Measurements from ENCODE around the gene TST. TPM values are rescaled to one million over a fixed set of nuclear protein-coding genes. Genes with fewer than 3 reads are reported as not detected.

The TST gene
- total and polyA plus RNA-seq, 2 experiments from 2014 or later = 17.2 to 44.5 TPM

DNA sequence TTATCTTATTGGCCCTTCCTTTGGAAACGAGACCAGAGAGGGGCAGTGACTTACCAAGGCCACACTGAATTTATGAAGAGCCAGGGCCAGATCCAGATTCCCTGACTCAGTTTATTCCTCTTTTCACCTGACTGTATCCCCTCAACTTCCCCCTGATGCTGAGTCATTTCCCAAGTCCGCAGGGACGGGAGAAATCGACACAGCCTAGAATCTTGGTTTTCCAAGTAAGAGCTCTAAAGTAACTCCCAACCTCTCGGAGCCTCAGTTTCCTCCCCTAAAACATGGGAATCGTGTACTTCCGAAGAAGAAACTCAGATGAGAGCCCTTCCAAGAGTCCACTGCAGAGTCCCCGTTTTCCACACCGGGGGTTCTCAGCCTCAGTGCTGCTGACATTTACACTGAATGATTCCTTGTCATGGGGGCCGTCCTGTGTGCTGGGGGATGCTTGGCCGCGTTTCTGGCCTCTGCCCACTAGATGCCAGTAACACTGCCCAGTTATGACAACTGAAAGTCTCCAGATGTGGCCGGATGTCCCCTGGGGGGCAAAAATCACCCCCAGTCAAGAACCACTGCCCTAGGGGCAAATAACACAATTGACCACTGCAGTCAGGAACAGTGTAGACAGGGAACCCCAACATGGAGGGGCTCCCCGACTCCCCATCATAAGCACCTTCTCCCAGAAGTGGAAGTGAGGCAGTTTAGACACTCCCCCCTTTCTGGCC lies 11.5 kb upstream of the TST start:
- Histone ChIP-seq H3K36me3 (ENCODE audit: low read depth) (no peaks in the 10 kb centered on the region), H3F3A (ENCODE audit: insufficient read depth) (no peaks in the 10 kb centered on the region), H3K4me3 (no peak overlapping the region), H3K4me2 (ENCODE audit: unreplicated experiment) (no peak overlapping the region), H2AFZ (no peak overlapping the region), H3K9ac (no peak overlapping the region), H3K79me2 (ENCODE audit: insufficient read depth) (no peaks in the 10 kb centered on the region), H4K20me1 (ENCODE audit: insufficient read depth) (no peaks in the 10 kb centered on the region), H3K27ac (no peak overlapping the region), H3K9me3 (ENCODE audit: low read depth) (no peaks in the 10 kb centered on the region), H3K4me1 (ENCODE audit: insufficient read depth) (no peaks in the 10 kb centered on the region), H3K9me2 (ENCODE audit: insufficient read depth) (no peaks in the 10 kb centered on the region), H3K27me3 (replicated peaks; ENCODE audit: insufficient read depth) (no peaks in the 10 kb centered on the region)
- in situ Hi-C loops (cut with MboI) = no loop called here
- no peak for DNase-seq
- TF ChIP-seq EZH2phosphoT487 (IDR thresholded peaks at IDR 0.05; ENCODE audit: insufficient read depth, low read depth) (no peak), EZH2 (IDR thresholded peaks at IDR 0.05; ENCODE audit: insufficient read depth, poor library complexity, severe bottlenecking) (no peak)
- WGBS, 2 experiments (ENCODE audit: low coverage in 1 of 2, low lambda C conversion rate in 2 of 2, missing lambda C conversion rate in 2 of 2) = 84 to 89% methylated on average over 14 of the region's 14 CpGs

GRCh38 chr22:37028692-37029674 lies 9.7 kb upstream of the TST start:
- H3K27me3 ChIP-seq (replicated peaks; ENCODE audit: insufficient read depth) = no peaks in the 10 kb centered on the region
- no peak overlapping the region for H2AFZ ChIP-seq
- H3K9me3 ChIP-seq (ENCODE audit: low read depth) = no peaks in the 10 kb centered on the region
- no peak overlapping the region for H3K27ac ChIP-seq
- no peak overlapping the region for H3K9ac ChIP-seq
- in situ Hi-C loops (cut with MboI) = no loop called here
- 97 to 98% methylated on average over 20 to 22 of the region's 22 CpGs for WGBS, 2 experiments (ENCODE audit: low coverage in 1 of 2, low lambda C conversion rate in 2 of 2, missing lambda C conversion rate in 2 of 2)
- H3K4me3 ChIP-seq = no peak overlapping the region
- no peaks in the 10 kb centered on the region for H3K4me1 ChIP-seq (ENCODE audit: insufficient read depth)
- H3K9me2 ChIP-seq (ENCODE audit: insufficient read depth) = no peaks in the 10 kb centered on the region
- H3F3A ChIP-seq (ENCODE audit: insufficient read depth) = no peaks in the 10 kb centered on the region
- H3K79me2 ChIP-seq (ENCODE audit: insufficient read depth) = no peaks in the 10 kb centered on the region
- no peaks in the 10 kb centered on the region for H4K20me1 ChIP-seq (ENCODE audit: insufficient read depth)
- H3K36me3 ChIP-seq (ENCODE audit: low read depth) = no peaks in the 10 kb centered on the region; the same call in 1 of the 2 replicates
- H3K4me2 ChIP-seq (ENCODE audit: unreplicated experiment) = no peak overlapping the region
- TF ChIP-seq EZH2phosphoT487 (IDR thresholded peaks at IDR 0.05; ENCODE audit: insufficient read depth, low read depth) = no peak
- TF ChIP-seq EZH2 (IDR thresholded peaks at IDR 0.05; ENCODE audit: insufficient read depth, poor library complexity, severe bottlenecking) = no peak
- no peak for DNase-seq

DNA sequence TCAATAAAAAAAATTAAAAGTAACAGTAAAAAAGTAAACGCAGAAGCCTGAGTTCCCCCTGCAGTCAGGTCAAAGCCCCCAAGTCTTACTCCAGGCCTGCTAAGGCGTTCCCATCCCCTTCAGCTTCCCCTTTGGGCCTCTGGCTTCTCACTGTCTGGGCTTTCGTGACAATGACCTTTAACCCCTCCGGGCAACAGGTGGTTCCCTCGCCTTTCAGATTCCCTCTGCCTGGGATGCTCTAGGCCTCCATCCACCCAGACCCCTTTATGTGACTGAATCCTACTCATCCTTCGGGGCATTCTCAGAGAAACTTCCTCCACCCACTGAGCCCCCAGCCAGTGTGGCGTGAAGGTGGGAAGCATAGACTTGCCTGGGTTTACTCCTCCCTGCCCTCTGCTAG lies 8.3 kb upstream of the TST start:
- Histone ChIP-seq H3K9me2 (ENCODE audit: insufficient read depth) (no peaks in the 10 kb centered on the region), H3K36me3 (ENCODE audit: low read depth) (no peaks in the 10 kb centered on the region; the same call in 1 of the 2 replicates), H3K9ac (no peak overlapping the region), H3K79me2 (ENCODE audit: insufficient read depth) (no peaks in the 10 kb centered on the region), H4K20me1 (ENCODE audit: insufficient read depth) (no peaks in the 10 kb centered on the region; the same call in 1 of the 2 replicates), H3K27me3 (replicated peaks; ENCODE audit: insufficient read depth) (no peaks in the 10 kb centered on the region), H3K4me3 (no peak overlapping the region), H3K27ac (no peak overlapping the region), H3K4me2 (ENCODE audit: unreplicated experiment) (no peak overlapping the region), H2AFZ (no peak overlapping the region), H3K4me1 (ENCODE audit: insufficient read depth) (no peaks in the 10 kb centered on the region), H3K9me3 (ENCODE audit: low read depth) (no peaks in the 10 kb centered on the region), H3F3A (ENCODE audit: insufficient read depth) (no peaks in the 10 kb centered on the region)
- in situ Hi-C loops (cut with MboI) = no loop called here
- no peak for DNase-seq
- WGBS, 2 experiments (ENCODE audit: low coverage in 1 of 2, low lambda C conversion rate in 2 of 2, missing lambda C conversion rate in 2 of 2) = 86 to 88% methylated on average over 7 of the region's 7 CpGs
- no peak for TF ChIP-seq EZH2phosphoT487 (IDR thresholded peaks at IDR 0.05; ENCODE audit: insufficient read depth, low read depth)
- TF ChIP-seq EZH2 (IDR thresholded peaks at IDR 0.05; ENCODE audit: insufficient read depth, poor library complexity, severe bottlenecking) = no peak

- Histone ChIP-seq H3K4me2 (ENCODE audit: unreplicated experiment) (no peak overlapping the region), H3K27ac (no peak overlapping the region), H3K79me2 (ENCODE audit: insufficient read depth) (0 out of 2 replicates have a peak, but pooled peaks cover 5% of the 10 kb centered on the region), H3K9ac (no peak overlapping the region), H3K27me3 (replicated peaks; ENCODE audit: insufficient read depth) (no peaks in the 10 kb centered on the region), H2AFZ (no peak overlapping the region), H3K36me3 (ENCODE audit: low read depth) (no peaks in the 10 kb centered on the region; the same call in 1 of the 2 replicates), H3K9me3 (ENCODE audit: low read depth) (no peaks in the 10 kb centered on the region), H3K4me1 (ENCODE audit: insufficient read depth) (no peaks in the 10 kb centered on the region), H3F3A (ENCODE audit: insufficient read depth) (no peaks in the 10 kb centered on the region), H4K20me1 (ENCODE audit: insufficient read depth) (no peaks in the 10 kb centered on the region; the same call in 1 of the 2 replicates), H3K4me3 (no peak overlapping the region), H3K9me2 (ENCODE audit: insufficient read depth) (no peaks in the 10 kb centered on the region)
- in situ Hi-C loops (cut with MboI) = no loop called here
- DNase-seq = no peak
- TF ChIP-seq EZH2phosphoT487 (IDR thresholded peaks at IDR 0.05; ENCODE audit: insufficient read depth, low read depth) (no peak), EZH2 (IDR thresholded peaks at IDR 0.05; ENCODE audit: insufficient read depth, poor library complexity, severe bottlenecking) (no peak)
- WGBS, 2 experiments (ENCODE audit: low coverage in 1 of 2, low lambda C conversion rate in 2 of 2, missing lambda C conversion rate in 2 of 2) = 91 to 96% methylated on average over 5 of the region's 5 CpGs
Observed at GRCh38 chr22:37026325-37026724, 7.1 kb upstream of the TST start.
